Activated T-helper 2 cell treated with anti-CD3 and anti-CD28 coated beads, Interferon-gamma antibody, Interleukin-2, Interleukin-4, amounts not matched to agents 10 μg/mL and 5 μg/mL and 100 μg/mL, durations not matched to agents 14 hours and 24 hours and 36 hours (primary cell): Measurements from ENCODE around the gene GLIPR1L1. TPM values are rescaled to one million over a fixed set of nuclear protein-coding genes. Genes with fewer than 3 reads are reported as not detected.

Experiments used
- DNase-seq: peaks from one replicate; pipeline ENCODE4 v3.0.0; 2021; ENCODE audit warnings: low spot score
- H3K27ac Mint-ChIP-seq: one replicate; pipeline ENCODE4 v1.8.0; 2021; ENCODE audit warnings: mixed read lengths
- H3K27me3 Mint-ChIP-seq: one replicate; pipeline ENCODE4 v1.8.0; 2021; ENCODE audit warnings: low read depth, mixed read lengths
- H3K36me3 Mint-ChIP-seq: one replicate; pipeline ENCODE4 v1.8.0; 2021; ENCODE audit warnings: low read depth, mixed read lengths
- H3K4me1 Mint-ChIP-seq: one replicate; pipeline ENCODE4 v1.8.0; 2021; ENCODE audit warnings: low read depth, mixed read lengths
- H3K4me3 Mint-ChIP-seq: one replicate; pipeline ENCODE4 v1.8.0; 2021; ENCODE audit warnings: low read depth, mild to moderate bottlenecking, moderate library complexity, mixed read lengths
- H3K9me3 Mint-ChIP-seq: one replicate; pipeline ENCODE4 v1.8.0; 2021; ENCODE audit warnings: mixed read lengths
- intact Hi-C: fragments of 100-400 bp; cut with micrococcal nuclease; formaldehyde crosslinking; loops from one replicate; pipeline ENCODE4 v1.15.1; 2023
- total RNA-seq: library from RNA; stranded (reverse); gene quantifications from 2 replicates; pipeline ENCODE4 v1.2.3, GENCODE V29; 2022

Gene GLIPR1L1
- not detected in 2 replicates for total RNA-seq

- DNase-seq: peak; percentile 68
- Mint-ChIP-seq H3K9me3 (no peaks in the 10 kb centered on the region), H3K27ac (no peak within 1 kb of the TSS), H3K4me3 (peak within 1 kb of the TSS; percentile 73), H3K27me3 (peaks cover 52% of the 10 kb centered on the region), H3K4me1 (peaks cover 23% of the 10 kb centered on the region), H3K36me3 (no peaks in the 10 kb centered on the region)
- intact Hi-C loops: loop anchor here (1.0 to 10.0 kb wide), 10 partner anchors 57 to 1120 kb away; partner anchors contain the start of genes BBS10, GLIPR1, GLIPR1L2 and KRR1
Measured at GRCh38 chr12:75334384-75335030, at the start of gene GLIPR1L1. Gene GLIPR1L1, plus strand, starts transcription at chr12:75334670. Its CDS starts 59 bp downstream, at chr12:75334729.

- Mint-ChIP-seq H3K27ac (no peak overlapping the region), H3K4me3 (no peak overlapping the region), H3K9me3 (no peaks in the 10 kb centered on the region), H3K27me3 (peaks cover 3% of the 10 kb centered on the region), H3K36me3 (no peaks in the 10 kb centered on the region), H3K4me1 (peaks cover 2% of the 10 kb centered on the region)
- intact Hi-C loops: no loop called here
- DNase-seq: no peak
Measured at GRCh38 chr12:75288860-75289259, 45.6 kb upstream of the GLIPR1L1 start.

GRCh38 chr12:75289753-75290152 lies 44.7 kb upstream of the GLIPR1L1 start:
- no peak for DNase-seq
- intact Hi-C loops: no loop called here
- Mint-ChIP-seq H3K27ac (no peak overlapping the region), H3K27me3 (peaks cover 3% of the 10 kb centered on the region), H3K4me3 (no peak overlapping the region), H3K9me3 (no peaks in the 10 kb centered on the region), H3K4me1 (peaks cover 2% of the 10 kb centered on the region), H3K36me3 (no peaks in the 10 kb centered on the region)

- Mint-ChIP-seq H3K9me3 (no peaks in the 10 kb centered on the region), H3K4me1 (peaks cover 1% of the 10 kb centered on the region), H3K27me3 (peaks cover 3% of the 10 kb centered on the region), H3K4me3 (no peak overlapping the region), H3K36me3 (no peaks in the 10 kb centered on the region), H3K27ac (no peak overlapping the region)
- intact Hi-C loops: no loop called here
- no peak for DNase-seq
Measured at GRCh38 chr12:75291014-75291413, 43.5 kb upstream of the GLIPR1L1 start.

GRCh38 chr12:75294336-75294735 lies 40.1 kb upstream of the GLIPR1L1 start:
- Mint-ChIP-seq H3K9me3 (no peaks in the 10 kb centered on the region), H3K27ac (no peak overlapping the region), H3K4me3 (no peak overlapping the region), H3K27me3 (peaks cover 2% of the 10 kb centered on the region), H3K4me1 (no peaks in the 10 kb centered on the region), H3K36me3 (no peaks in the 10 kb centered on the region)
- intact Hi-C loops: no loop called here
- no peak for DNase-seq

GRCh38 chr12:75294797-75295196 lies 39.7 kb upstream of the GLIPR1L1 start:
- intact Hi-C loops: no loop called here
- no peak for DNase-seq
- no peaks in the 10 kb centered on the region for H3K9me3 Mint-ChIP-seq
- H3K27me3 Mint-ChIP-seq: peaks cover 2% of the 10 kb centered on the region
- no peaks in the 10 kb centered on the region for H3K4me1 Mint-ChIP-seq
- no peak overlapping the region for H3K27ac Mint-ChIP-seq
- H3K36me3 Mint-ChIP-seq: no peaks in the 10 kb centered on the region
- no peak overlapping the region for H3K4me3 Mint-ChIP-seq

GRCh38 chr12:75302225-75302624 lies 32.2 kb upstream of the GLIPR1L1 start:
- Mint-ChIP-seq H3K27ac (no peak overlapping the region), H3K9me3 (no peaks in the 10 kb centered on the region), H3K4me1 (no peaks in the 10 kb centered on the region), H3K4me3 (no peak overlapping the region), H3K27me3 (peaks cover 2% of the 10 kb centered on the region), H3K36me3 (no peaks in the 10 kb centered on the region)
- DNase-seq: no peak
- intact Hi-C loops: no loop called here

GRCh38 chr12:75302781-75303180 lies 31.7 kb upstream of the GLIPR1L1 start:
- H3K27ac Mint-ChIP-seq: no peak overlapping the region
- intact Hi-C loops: no loop called here
- H3K4me3 Mint-ChIP-seq: no peak overlapping the region
- no peaks in the 10 kb centered on the region for H3K9me3 Mint-ChIP-seq
- H3K36me3 Mint-ChIP-seq: no peaks in the 10 kb centered on the region
- no peaks in the 10 kb centered on the region for H3K4me1 Mint-ChIP-seq
- DNase-seq: no peak
- H3K27me3 Mint-ChIP-seq: no peaks in the 10 kb centered on the region

GRCh38 chr12:75305412-75306332 lies 28.8 kb upstream of the GLIPR1L1 start:
- Mint-ChIP-seq H3K36me3 (no peaks in the 10 kb centered on the region), H3K27me3 (peaks cover 2% of the 10 kb centered on the region), H3K9me3 (no peaks in the 10 kb centered on the region), H3K4me1 (no peaks in the 10 kb centered on the region), H3K4me3 (no peak overlapping the region), H3K27ac (no peak overlapping the region)
- intact Hi-C loops: no loop called here
- DNase-seq: no peak

GRCh38 chr12:75308279-75308678 lies 26.2 kb upstream of the GLIPR1L1 start:
- DNase-seq: no peak
- H3K4me3 Mint-ChIP-seq: no peak overlapping the region
- no peaks in the 10 kb centered on the region for H3K36me3 Mint-ChIP-seq
- H3K9me3 Mint-ChIP-seq: no peaks in the 10 kb centered on the region
- peaks cover 8% of the 10 kb centered on the region for H3K27me3 Mint-ChIP-seq
- intact Hi-C loops: no loop called here
- no peaks in the 10 kb centered on the region for H3K4me1 Mint-ChIP-seq
- H3K27ac Mint-ChIP-seq: no peak overlapping the region

GRCh38 chr12:75311369-75311768 lies 23.1 kb upstream of the GLIPR1L1 start:
- Mint-ChIP-seq H3K27ac (no peak overlapping the region), H3K27me3 (peaks cover 8% of the 10 kb centered on the region), H3K4me3 (no peak overlapping the region), H3K4me1 (no peaks in the 10 kb centered on the region), H3K9me3 (no peaks in the 10 kb centered on the region), H3K36me3 (no peaks in the 10 kb centered on the region)
- intact Hi-C loops: no loop called here
- DNase-seq: no peak

- Mint-ChIP-seq H3K4me3 (no peak overlapping the region), H3K36me3 (no peaks in the 10 kb centered on the region), H3K9me3 (no peaks in the 10 kb centered on the region), H3K4me1 (no peaks in the 10 kb centered on the region), H3K27me3 (peaks cover 19% of the 10 kb centered on the region), H3K27ac (no peak overlapping the region)
- no peak for DNase-seq
- intact Hi-C loops: no loop called here
Measured at GRCh38 chr12:75315518-75315917, 19.0 kb upstream of the GLIPR1L1 start.

- H3K4me1 Mint-ChIP-seq: no peaks in the 10 kb centered on the region
- intact Hi-C loops: no loop called here
- peaks cover 21% of the 10 kb centered on the region for H3K27me3 Mint-ChIP-seq
- DNase-seq: no peak
- no peaks in the 10 kb centered on the region for H3K9me3 Mint-ChIP-seq
- H3K36me3 Mint-ChIP-seq: no peaks in the 10 kb centered on the region
- no peak overlapping the region for H3K27ac Mint-ChIP-seq
- no peak overlapping the region for H3K4me3 Mint-ChIP-seq
Measured at GRCh38 chr12:75317784-75318183, 16.7 kb upstream of the GLIPR1L1 start.
